Measurements from ENCODE around the gene RFX2. TPM values are rescaled to one million over a fixed set of nuclear protein-coding genes. Genes with fewer than 3 reads are reported as not detected.

Gene RFX2
- total RNA-seq, 2 donors from 2014 or later: 6.6 to 11.0 TPM

DNA sequence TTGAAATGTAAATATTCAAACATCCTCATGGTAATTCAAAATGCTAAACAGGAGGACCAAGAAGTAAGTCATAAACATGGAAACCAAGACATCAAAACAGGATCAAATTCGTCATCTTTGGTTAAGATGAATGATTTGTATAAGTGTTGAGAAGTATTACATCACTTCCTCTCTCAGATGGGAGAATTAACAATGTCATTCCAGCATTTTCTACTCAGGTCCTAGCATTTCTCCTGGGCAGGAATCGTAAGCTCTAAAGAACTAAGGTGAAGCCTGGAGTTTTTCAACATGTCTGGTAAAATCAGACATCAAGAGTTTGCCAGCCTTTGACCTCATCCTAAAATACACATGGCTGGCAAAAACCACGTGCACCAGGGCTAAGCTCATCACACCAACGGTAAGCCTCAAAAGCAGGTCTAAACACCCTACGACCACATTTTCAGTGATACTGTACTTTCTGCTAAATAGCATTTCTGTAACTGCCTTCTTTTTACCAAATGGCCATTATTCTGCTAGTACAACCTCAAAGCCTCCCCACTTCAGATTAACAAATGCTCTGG, 157.2 kb downstream of the RFX2 start:
- Mint-ChIP-seq H3K27ac (peak overlapping the region; percentile 9), H3K36me3 (ENCODE audit: low read depth) (peaks cover 9% of the 10 kb centered on the region), H3K4me1 (peaks cover 88% of the 10 kb centered on the region), H3K9me3 (no peaks in the 10 kb centered on the region), H3K27me3 (ENCODE audit: insufficient read depth) (no peaks in the 10 kb centered on the region), H3K4me3 (peak overlapping the region; percentile 20)
- 78 to 85% methylated on average over 4 to 5 of the region's 5 CpGs for WGBS, 2 experiments (ENCODE audit: insufficient coverage in 1 of 2, insufficient read length in 1 of 2)
- H3K9me3 ChIP-seq (ENCODE audit: control insufficient read depth, low read length): no peaks in the 10 kb centered on the region
- H3K9ac ChIP-seq (ENCODE audit: extremely low read depth, low read length, poor library complexity, severe bottlenecking): no peak overlapping the region
- H3K27me3 ChIP-seq (ENCODE audit: control insufficient read depth, insufficient read depth, low read length, poor library complexity, severe bottlenecking): no peaks in the 10 kb centered on the region
- no peak overlapping the region for H3K27ac ChIP-seq (ENCODE audit: low read depth, low read length)
- H3K4me1 ChIP-seq (ENCODE audit: control insufficient read depth, insufficient read depth, low read length): peaks cover 32% of the 10 kb centered on the region
- no peak for DNase-seq
- TF ChIP-seq, protein P1, sequence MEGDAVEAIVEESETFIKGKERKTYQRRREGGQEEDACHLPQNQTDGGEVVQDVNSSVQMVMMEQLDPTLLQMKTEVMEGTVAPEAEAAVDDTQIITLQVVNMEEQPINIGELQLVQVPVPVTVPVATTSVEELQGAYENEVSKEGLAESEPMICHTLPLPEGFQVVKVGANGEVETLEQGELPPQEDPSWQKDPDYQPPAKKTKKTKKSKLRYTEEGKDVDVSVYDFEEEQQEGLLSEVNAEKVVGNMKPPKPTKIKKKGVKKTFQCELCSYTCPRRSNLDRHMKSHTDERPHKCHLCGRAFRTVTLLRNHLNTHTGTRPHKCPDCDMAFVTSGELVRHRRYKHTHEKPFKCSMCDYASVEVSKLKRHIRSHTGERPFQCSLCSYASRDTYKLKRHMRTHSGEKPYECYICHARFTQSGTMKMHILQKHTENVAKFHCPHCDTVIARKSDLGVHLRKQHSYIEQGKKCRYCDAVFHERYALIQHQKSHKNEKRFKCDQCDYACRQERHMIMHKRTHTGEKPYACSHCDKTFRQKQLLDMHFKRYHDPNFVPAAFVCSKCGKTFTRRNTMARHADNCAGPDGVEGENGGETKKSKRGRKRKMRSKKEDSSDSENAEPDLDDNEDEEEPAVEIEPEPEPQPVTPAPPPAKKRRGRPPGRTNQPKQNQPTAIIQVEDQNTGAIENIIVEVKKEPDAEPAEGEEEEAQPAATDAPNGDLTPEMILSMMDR (conservative IDR thresholded peaks at IDR 0.05): no peak
- H3K4me3 ChIP-seq (ENCODE audit: low read length): no peak overlapping the region
- H3K36me3 ChIP-seq (ENCODE audit: control insufficient read depth, insufficient read depth, low read length): peaks cover 18% of the 10 kb centered on the region

DNA sequence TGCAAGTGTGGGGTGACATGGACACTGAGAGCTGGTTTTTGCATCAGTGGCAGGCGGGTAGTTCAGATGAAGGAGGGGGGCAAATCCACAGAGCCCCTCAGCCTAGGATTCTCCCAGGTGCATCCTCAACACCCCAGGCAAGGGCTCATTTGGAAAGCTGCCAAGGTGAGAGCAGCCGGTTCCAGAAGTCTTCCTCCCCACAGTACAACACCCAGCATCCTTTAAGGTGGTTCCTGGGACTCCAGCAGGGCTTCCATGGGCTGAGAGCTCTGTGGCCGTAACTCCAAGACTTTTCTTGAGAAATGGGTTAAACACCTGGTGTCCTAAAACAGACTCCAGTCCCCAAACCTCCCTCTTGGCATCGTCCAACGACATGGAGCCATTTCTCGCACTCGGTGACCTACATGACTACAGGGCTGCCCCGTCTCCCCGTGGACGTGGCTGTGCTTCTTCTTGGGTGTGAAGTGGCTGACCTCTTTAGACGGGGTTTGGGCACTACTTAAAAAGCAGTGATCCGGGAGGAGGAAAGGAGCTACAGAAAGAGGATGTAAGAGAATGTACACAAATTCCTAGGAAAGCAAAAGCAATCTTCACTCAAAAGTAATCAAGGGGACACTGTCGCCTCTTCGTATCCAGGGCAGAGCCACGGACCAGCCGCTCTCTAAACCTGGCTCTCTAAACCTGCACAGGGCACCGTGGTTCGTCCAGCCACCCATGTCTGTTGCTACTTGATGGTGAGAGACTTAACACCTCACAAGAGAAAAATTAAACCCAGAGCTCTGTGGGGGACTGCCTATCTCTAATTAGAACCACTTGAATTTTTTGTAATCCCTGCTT, 157.9 kb downstream of the RFX2 start:
- no peak for DNase-seq
- peaks cover 15% of the 10 kb centered on the region for H3K36me3 Mint-ChIP-seq (ENCODE audit: low read depth)
- H3K4me3 ChIP-seq (ENCODE audit: low read length): no peak overlapping the region
- H3K4me1 ChIP-seq (ENCODE audit: control insufficient read depth, insufficient read depth, low read length): peaks cover 32% of the 10 kb centered on the region
- H3K9ac ChIP-seq (ENCODE audit: extremely low read depth, low read length, poor library complexity, severe bottlenecking): no peak overlapping the region
- TF ChIP-seq, protein P1 (conservative IDR thresholded peaks at IDR 0.05): no peak
- no peaks in the 10 kb centered on the region for H3K9me3 Mint-ChIP-seq
- peak overlapping the region; percentile 20 for H3K4me3 Mint-ChIP-seq
- 83 to 96% methylated on average over 8 to 18 of the region's 18 CpGs for WGBS, 2 experiments (ENCODE audit: insufficient coverage in 1 of 2, insufficient read length in 1 of 2)
- H3K9me3 ChIP-seq (ENCODE audit: control insufficient read depth, low read length): no peaks in the 10 kb centered on the region
- peaks cover 81% of the 10 kb centered on the region for H3K4me1 Mint-ChIP-seq
- H3K27ac ChIP-seq (ENCODE audit: low read depth, low read length): no peak overlapping the region
- H3K27me3 ChIP-seq (ENCODE audit: control insufficient read depth, insufficient read depth, low read length, poor library complexity, severe bottlenecking): no peaks in the 10 kb centered on the region
- no peaks in the 10 kb centered on the region for H3K27me3 Mint-ChIP-seq (ENCODE audit: insufficient read depth)
- H3K27ac Mint-ChIP-seq: no peak overlapping the region
- peaks cover 22% of the 10 kb centered on the region for H3K36me3 ChIP-seq (ENCODE audit: control insufficient read depth, insufficient read depth, low read length)

DNA sequence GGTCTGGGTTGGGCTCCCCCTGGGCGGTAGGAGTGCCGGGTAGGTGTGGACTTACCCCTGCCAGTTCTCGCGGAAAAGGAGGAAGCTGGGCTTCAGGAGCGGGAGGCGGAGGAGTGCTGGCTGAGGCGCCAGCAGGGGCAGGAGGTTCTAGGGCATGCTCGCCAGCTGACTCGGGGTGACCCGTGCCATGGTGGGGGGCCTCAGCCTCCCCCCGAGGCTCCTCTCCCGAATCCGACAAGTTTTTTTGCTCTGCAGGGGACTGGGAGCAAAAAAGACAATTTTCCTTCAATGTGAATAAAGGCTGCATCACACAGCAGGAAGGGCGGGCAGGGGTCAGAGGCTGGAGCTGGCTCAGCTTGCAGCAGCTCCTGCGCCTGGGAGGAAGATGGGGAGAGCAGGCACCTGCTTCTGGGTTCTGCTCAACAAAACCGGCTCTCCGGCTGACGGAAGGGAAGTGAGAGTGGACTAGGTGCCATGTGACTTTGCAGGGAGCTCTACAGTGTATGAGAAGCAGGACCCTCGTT, 158.9 kb downstream of the RFX2 start:
- peak overlapping the region; percentile 35 for H3K27ac Mint-ChIP-seq
- H3K4me3 ChIP-seq (ENCODE audit: low read length): peak overlapping the region; percentile 41
- peaks cover 72% of the 10 kb centered on the region for H3K4me1 Mint-ChIP-seq
- TF ChIP-seq, protein P1 (conservative IDR thresholded peaks at IDR 0.05): no peak
- peaks cover 16% of the 10 kb centered on the region for H3K36me3 Mint-ChIP-seq (ENCODE audit: low read depth)
- peak overlapping the region; percentile 55 for H3K27ac ChIP-seq (ENCODE audit: low read depth, low read length)
- WGBS, 2 experiments (ENCODE audit: insufficient coverage in 1 of 2, insufficient read length in 1 of 2): 33 to 57% methylated on average over 12 to 19 of the region's 19 CpGs
- H3K27me3 Mint-ChIP-seq (ENCODE audit: insufficient read depth): no peaks in the 10 kb centered on the region
- H3K9ac ChIP-seq (ENCODE audit: extremely low read depth, low read length, poor library complexity, severe bottlenecking): no peak overlapping the region
- H3K27me3 ChIP-seq (ENCODE audit: control insufficient read depth, insufficient read depth, low read length, poor library complexity, severe bottlenecking): no peaks in the 10 kb centered on the region
- H3K36me3 ChIP-seq (ENCODE audit: control insufficient read depth, insufficient read depth, low read length): peaks cover 23% of the 10 kb centered on the region
- H3K4me1 ChIP-seq (ENCODE audit: control insufficient read depth, insufficient read depth, low read length): peaks cover 32% of the 10 kb centered on the region
- no peaks in the 10 kb centered on the region for H3K9me3 Mint-ChIP-seq
- peak; percentile 63 for DNase-seq
- peak overlapping the region; percentile 15 for H3K4me3 Mint-ChIP-seq
- no peaks in the 10 kb centered on the region for H3K9me3 ChIP-seq (ENCODE audit: control insufficient read depth, low read length)

Measured in endodermal cell (in vitro differentiated cells).